PFSK-1 (cell line): ENCODE measurements around the gene SAMD11.

Experiments
- POLR2AphosphoS5 ChIP-seq: IDR thresholded peaks from 2 replicates; pipeline ENCODE4 v1.6.1; 2012; ENCODE audit warnings: low read depth, mild to moderate bottlenecking, control low read depth, low read length, moderate library complexity
- REST ChIP-seq, 2 experiments: IDR thresholded peaks; 2 replicates each; pipeline versions ENCODE4 v1.6.1 to v1.8.0; 2011 to 2012; ENCODE audit warnings: low read depth in 2 of 2, low read length in 2 of 2, control low read depth in 1 of 2, inconsistent platforms in 1 of 2, mild to moderate bottlenecking in 1 of 2, moderate library complexity in 1 of 2; ENCODE audit not compliant: insufficient read depth in 1 of 2
- SIN3A ChIP-seq: IDR thresholded peaks from 2 replicates; pipeline ENCODE4 v1.6.1; 2012; ENCODE audit warnings: mild to moderate bottlenecking, low read length, moderate library complexity, borderline replicate concordance; ENCODE audit not compliant: insufficient read depth

- TF ChIP-seq REST (IDR thresholded peaks at IDR 0.05; ENCODE audit: insufficient read depth in 1 of 2, low read depth in 2 of 2, low read length in 2 of 2) (no peak), POLR2AphosphoS5 (no peak), SIN3A (no peak)
Observed at GRCh38 chr1:952603-953002, 28.9 kb downstream of the SAMD11 start.
